Measurements from ENCODE around the gene ERP44.

- TF ChIP-seq POLR2AphosphoS5 (IDR thresholded peaks at IDR 0.05) (no peak), CTCF (IDR thresholded peaks at IDR 0.05) (no peak), POLR2A (IDR thresholded peaks at IDR 0.05) (no peak)
Measured at GRCh38 chr9:100049551-100049950, 49.2 kb downstream of the ERP44 start.

Measured in suprapubic skin (tissue), 4 donors.